WTC11 (cell line): ENCODE data around the gene TCP11. TPM values are rescaled to one million over a fixed set of nuclear protein-coding genes. Genes with fewer than 3 reads are reported as not detected.

Source experiments
- ATAC-seq: fragments of 200-7000 bp; cut with Tn5 transposase; 2 replicates; pipeline ENCODE4 v1.10.0; 2021; ENCODE audit warnings: mild to moderate bottlenecking, moderate library complexity
- CTCF ChIA-PET: fragments of 300-600 bp; sonication (Branson Sonifier 250); formaldehyde crosslinking; loops from one replicate; lab custom pipeline; 2021; ENCODE audit warnings: antibody characterized with exemption; lab: Charles Lee
- POLR2A ChIA-PET: fragments of 350-600 bp; sonication (Branson Sonifier 250); formaldehyde crosslinking; loops from one replicate; lab custom pipeline; 2021; ENCODE audit warnings: antibody characterized with exemption; lab: Charles Lee
- DNase-seq: peaks from one replicate; pipeline ENCODE4 v3.0.0; 2021; ENCODE audit warnings: low spot score
- H3K27ac Mint-ChIP-seq: 2 replicates; pipeline ENCODE4 v1.8.0; 2021; ENCODE audit warnings: mixed read lengths
- H3K27me3 Mint-ChIP-seq: 2 replicates; pipeline ENCODE4 v1.8.0; 2021; ENCODE audit warnings: low read depth, mild to moderate bottlenecking, moderate library complexity, mixed read lengths
- H3K36me3 Mint-ChIP-seq: 2 replicates; pipeline ENCODE4 v1.8.0; 2021; ENCODE audit warnings: mixed read lengths
- H3K4me1 Mint-ChIP-seq: 2 replicates; pipeline ENCODE4 v1.8.0; 2022; ENCODE audit warnings: mixed read lengths
- H3K4me3 Mint-ChIP-seq: 2 replicates; pipeline ENCODE4 v1.8.0; 2021; ENCODE audit warnings: mild to moderate bottlenecking, moderate library complexity, mixed read lengths
- H3K9me3 Mint-ChIP-seq: 2 replicates; pipeline ENCODE4 v1.8.0; 2021; ENCODE audit warnings: mixed read lengths
- CBFB ChIP-seq: sonication (generic); formaldehyde crosslinking; IDR thresholded peaks from 2 replicates; pipeline ENCODE4 v1.8.1; 2022; ENCODE audit warnings: mild to moderate bottlenecking, low read depth, missing genetic modification reagents
- KAT7 ChIP-seq: sonication (generic); formaldehyde crosslinking; IDR thresholded peaks from 2 replicates; pipeline ENCODE4 v1.8.1; 2023; ENCODE audit warnings: missing genetic modification reagents, mild to moderate bottlenecking, borderline replicate concordance
- PRRX2 ChIP-seq: fragments of 250-450 bp; sonication (Bioruptor Pico); IDR thresholded peaks from 2 replicates; pipeline ENCODE4 v1.8.0; 2021; ENCODE audit warnings: mild to moderate bottlenecking
- SP1 ChIP-seq: sonication (generic); formaldehyde crosslinking; conservative IDR thresholded peaks from 2 replicates; pipeline ENCODE4 v1.8.1; 2022; ENCODE audit warnings: missing genetic modification reagents
- TP53 ChIP-seq: sonication (generic); formaldehyde crosslinking; IDR thresholded peaks from 2 replicates; pipeline ENCODE4 v1.8.1; 2023; ENCODE audit warnings: mild to moderate bottlenecking, missing genetic modification reagents
- ZNF121 ChIP-seq: sonication (generic); formaldehyde crosslinking; IDR thresholded peaks from 2 replicates; pipeline ENCODE4 v1.8.0; 2023; ENCODE audit warnings: missing genetic modification reagents
- ZNF138 ChIP-seq: sonication (generic); formaldehyde crosslinking; conservative IDR thresholded peaks from 2 replicates; pipeline ENCODE4 v1.8.1; 2022; ENCODE audit warnings: mild to moderate bottlenecking, moderate library complexity, missing genetic modification reagents
- ZNF219 ChIP-seq: sonication (generic); formaldehyde crosslinking; IDR thresholded peaks from 2 replicates; pipeline ENCODE4 v1.8.0; 2023; ENCODE audit warnings: missing genetic modification reagents, mild to moderate bottlenecking, borderline replicate concordance
- ZNF317 ChIP-seq: sonication (generic); formaldehyde crosslinking; IDR thresholded peaks from 2 replicates; pipeline ENCODE4 v1.8.1; 2023; ENCODE audit warnings: low read depth, mild to moderate bottlenecking, moderate library complexity, missing genetic modification reagents, borderline replicate concordance
- ZNF396 ChIP-seq: fragments of 250-450 bp; sonication (Bioruptor Pico); IDR thresholded peaks from 2 replicates; pipeline ENCODE4 v1.8.0; 2021; ENCODE audit warnings: mild to moderate bottlenecking, moderate library complexity, borderline replicate concordance
- ZNF423 ChIP-seq: fragments of 250-450 bp; sonication (Bioruptor Pico); IDR thresholded peaks from 2 replicates; pipeline ENCODE4 v2.1.2; 2022; ENCODE audit warnings: mild to moderate bottlenecking, moderate library complexity
- total RNA-seq: library from RNA; stranded (reverse); gene quantifications from 3 replicates; pipeline ENCODE4 v1.2.3, GENCODE V29; 2021
- TF ChIP-seq, protein P1 (sequence below): sonication (generic); formaldehyde crosslinking; IDR thresholded peaks from 2 replicates; pipeline ENCODE4 v1.8.0; 2022; ENCODE audit warnings: mild to moderate bottlenecking, missing genetic modification reagents
- TF ChIP-seq, protein P2 (sequence below): sonication (generic); formaldehyde crosslinking; IDR thresholded peaks from 2 replicates; pipeline ENCODE4 v1.8.1; 2023; ENCODE audit warnings: mild to moderate bottlenecking, missing genetic modification reagents, moderate library complexity
- TF ChIP-seq, protein P3 (sequence below): sonication (generic); formaldehyde crosslinking; IDR thresholded peaks from 2 replicates; pipeline ENCODE4 v1.8.1; 2023; ENCODE audit warnings: mild to moderate bottlenecking, missing genetic modification reagents, borderline replicate concordance
- TF ChIP-seq, protein P4 (sequence below): fragments of 250-450 bp; sonication (Bioruptor Pico); conservative IDR thresholded peaks from 2 replicates; pipeline ENCODE4 v1.9.0; 2021; ENCODE audit warnings: mild to moderate bottlenecking
- TF ChIP-seq, protein P5 (sequence below): sonication (generic); formaldehyde crosslinking; IDR thresholded peaks from 2 replicates; pipeline ENCODE4 v1.8.1; 2023; ENCODE audit warnings: mild to moderate bottlenecking, moderate library complexity, missing genetic modification reagents
- TF ChIP-seq, protein P6 (sequence below): sonication (generic); formaldehyde crosslinking; IDR thresholded peaks from 2 replicates; pipeline ENCODE4 v1.8.1; 2023; ENCODE audit warnings: mild to moderate bottlenecking, missing genetic modification reagents

TCP11 gene
- total RNA-seq, 1 experiment from 2014 or later = not detected

DNA sequence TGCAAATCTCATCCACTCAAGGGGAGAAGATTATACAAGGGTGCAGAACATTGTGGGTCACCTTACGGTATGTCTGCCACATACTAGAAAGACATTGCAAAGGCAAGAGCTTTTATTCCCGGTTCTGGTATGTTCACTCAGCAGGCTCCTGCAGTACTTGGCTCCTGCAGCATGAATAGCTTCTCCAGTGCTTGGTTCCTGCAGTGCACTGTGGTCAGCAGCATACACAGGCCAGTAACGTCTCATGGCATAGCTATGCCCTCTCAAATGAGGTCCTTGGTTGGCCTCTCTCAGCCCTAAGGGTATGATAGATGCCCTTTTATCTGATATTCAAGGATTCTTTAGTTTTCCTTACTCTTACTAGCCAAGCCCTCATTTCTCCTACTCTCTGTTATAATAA lies 12.6 kb downstream of the TCP11 start:
- Mint-ChIP-seq H3K27ac (no peak overlapping the region), H3K4me3 (no peak overlapping the region), H3K4me1 (no peaks in the 10 kb centered on the region), H3K9me3 (no peaks in the 10 kb centered on the region), H3K36me3 (no peaks in the 10 kb centered on the region), H3K27me3 (no peaks in the 10 kb centered on the region; the same call in 1 of the 2 replicates)
- ATAC-seq (no peak), DNase-seq (no peak)
- TF ChIP-seq SP1 (CRISPR knock-in tag) = no peak
- no peak for TF ChIP-seq TP53
- TF ChIP-seq ZNF423 = no peak
- no peak for TF ChIP-seq ZNF317 (CRISPR knock-in tag)
- no peak for TF ChIP-seq PRRX2 (CRISPR knock-in tag)
- TF ChIP-seq, protein P1, sequence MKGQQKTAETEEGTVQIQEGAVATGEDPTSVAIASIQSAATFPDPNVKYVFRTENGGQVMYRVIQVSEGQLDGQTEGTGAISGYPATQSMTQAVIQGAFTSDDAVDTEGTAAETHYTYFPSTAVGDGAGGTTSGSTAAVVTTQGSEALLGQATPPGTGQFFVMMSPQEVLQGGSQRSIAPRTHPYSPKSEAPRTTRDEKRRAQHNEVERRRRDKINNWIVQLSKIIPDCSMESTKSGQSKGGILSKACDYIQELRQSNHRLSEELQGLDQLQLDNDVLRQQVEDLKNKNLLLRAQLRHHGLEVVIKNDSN (CRISPR knock-in tag) = no peak
- no peak for TF ChIP-seq CBFB (CRISPR knock-in tag)
- TF ChIP-seq, protein P2, sequence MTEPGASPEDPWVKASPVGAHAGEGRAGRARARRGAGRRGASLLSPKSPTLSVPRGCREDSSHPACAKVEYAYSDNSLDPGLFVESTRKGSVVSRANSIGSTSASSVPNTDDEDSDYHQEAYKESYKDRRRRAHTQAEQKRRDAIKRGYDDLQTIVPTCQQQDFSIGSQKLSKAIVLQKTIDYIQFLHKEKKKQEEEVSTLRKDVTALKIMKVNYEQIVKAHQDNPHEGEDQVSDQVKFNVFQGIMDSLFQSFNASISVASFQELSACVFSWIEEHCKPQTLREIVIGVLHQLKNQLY (CRISPR knock-in tag) = no peak
- no peak for TF ChIP-seq ZNF138 (CRISPR knock-in tag)
- no peak for TF ChIP-seq ZNF396 (CRISPR knock-in tag)
- TF ChIP-seq, protein P3, sequence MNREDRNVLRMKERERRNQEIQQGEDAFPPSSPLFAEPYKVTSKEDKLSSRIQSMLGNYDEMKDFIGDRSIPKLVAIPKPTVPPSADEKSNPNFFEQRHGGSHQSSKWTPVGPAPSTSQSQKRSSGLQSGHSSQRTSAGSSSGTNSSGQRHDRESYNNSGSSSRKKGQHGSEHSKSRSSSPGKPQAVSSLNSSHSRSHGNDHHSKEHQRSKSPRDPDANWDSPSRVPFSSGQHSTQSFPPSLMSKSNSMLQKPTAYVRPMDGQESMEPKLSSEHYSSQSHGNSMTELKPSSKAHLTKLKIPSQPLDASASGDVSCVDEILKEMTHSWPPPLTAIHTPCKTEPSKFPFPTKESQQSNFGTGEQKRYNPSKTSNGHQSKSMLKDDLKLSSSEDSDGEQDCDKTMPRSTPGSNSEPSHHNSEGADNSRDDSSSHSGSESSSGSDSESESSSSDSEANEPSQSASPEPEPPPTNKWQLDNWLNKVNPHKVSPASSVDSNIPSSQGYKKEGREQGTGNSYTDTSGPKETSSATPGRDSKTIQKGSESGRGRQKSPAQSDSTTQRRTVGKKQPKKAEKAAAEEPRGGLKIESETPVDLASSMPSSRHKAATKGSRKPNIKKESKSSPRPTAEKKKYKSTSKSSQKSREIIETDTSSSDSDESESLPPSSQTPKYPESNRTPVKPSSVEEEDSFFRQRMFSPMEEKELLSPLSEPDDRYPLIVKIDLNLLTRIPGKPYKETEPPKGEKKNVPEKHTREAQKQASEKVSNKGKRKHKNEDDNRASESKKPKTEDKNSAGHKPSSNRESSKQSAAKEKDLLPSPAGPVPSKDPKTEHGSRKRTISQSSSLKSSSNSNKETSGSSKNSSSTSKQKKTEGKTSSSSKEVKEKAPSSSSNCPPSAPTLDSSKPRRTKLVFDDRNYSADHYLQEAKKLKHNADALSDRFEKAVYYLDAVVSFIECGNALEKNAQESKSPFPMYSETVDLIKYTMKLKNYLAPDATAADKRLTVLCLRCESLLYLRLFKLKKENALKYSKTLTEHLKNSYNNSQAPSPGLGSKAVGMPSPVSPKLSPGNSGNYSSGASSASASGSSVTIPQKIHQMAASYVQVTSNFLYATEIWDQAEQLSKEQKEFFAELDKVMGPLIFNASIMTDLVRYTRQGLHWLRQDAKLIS (CRISPR knock-in tag) = no peak
- TF ChIP-seq, protein P4, sequence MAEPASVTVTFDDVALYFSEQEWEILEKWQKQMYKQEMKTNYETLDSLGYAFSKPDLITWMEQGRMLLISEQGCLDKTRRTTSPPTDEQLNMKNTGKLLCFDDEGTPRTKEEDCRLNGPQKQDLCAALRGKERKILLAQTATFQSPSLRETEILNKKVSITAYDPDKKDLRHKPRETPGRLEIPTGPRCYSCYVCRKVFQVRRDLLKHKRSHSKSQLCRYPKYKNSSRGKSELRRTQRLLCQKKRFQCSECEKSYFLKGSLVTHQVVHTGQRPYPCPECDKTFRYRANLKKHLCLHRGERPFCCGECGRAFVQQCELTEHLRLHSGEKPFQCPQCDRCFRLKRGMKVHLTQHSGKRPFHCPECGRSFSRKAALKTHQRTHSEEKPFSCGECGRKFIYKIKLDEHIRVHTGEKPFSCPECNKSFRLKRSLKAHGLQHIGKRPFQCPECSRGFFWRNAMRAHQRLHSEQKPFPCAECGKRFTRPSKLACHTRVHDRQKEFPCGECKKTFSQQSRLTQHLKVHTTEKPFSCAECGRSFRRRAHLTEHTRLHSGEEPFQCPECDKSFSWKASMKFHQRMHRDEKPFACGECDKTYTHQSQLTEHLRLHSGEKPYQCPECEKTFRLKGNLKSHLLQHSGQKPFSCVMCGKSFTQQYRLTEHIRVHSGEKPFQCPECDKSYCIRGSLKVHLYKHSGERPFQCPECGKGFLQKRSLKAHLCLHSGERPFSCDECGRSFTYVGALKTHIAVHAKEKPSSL (CRISPR knock-in tag) = no peak
- no peak for TF ChIP-seq ZNF121 (CRISPR knock-in tag)
- TF ChIP-seq, protein P5, sequence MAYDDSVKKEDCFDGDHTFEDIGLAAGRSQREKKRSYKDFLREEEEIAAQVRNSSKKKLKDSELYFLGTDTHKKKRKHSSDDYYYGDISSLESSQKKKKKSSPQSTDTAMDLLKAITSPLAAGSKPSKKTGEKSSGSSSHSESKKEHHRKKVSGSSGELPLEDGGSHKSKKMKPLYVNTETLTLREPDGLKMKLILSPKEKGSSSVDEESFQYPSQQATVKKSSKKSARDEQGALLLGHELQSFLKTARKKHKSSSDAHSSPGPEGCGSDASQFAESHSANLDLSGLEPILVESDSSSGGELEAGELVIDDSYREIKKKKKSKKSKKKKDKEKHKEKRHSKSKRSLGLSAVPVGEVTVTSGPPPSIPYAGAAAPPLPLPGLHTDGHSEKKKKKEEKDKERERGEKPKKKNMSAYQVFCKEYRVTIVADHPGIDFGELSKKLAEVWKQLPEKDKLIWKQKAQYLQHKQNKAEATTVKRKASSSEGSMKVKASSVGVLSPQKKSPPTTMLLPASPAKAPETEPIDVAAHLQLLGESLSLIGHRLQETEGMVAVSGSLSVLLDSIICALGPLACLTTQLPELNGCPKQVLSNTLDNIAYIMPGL (CRISPR knock-in tag) = no peak
- TF ChIP-seq KAT7 (CRISPR knock-in tag) = no peak
- TF ChIP-seq, protein P6, sequence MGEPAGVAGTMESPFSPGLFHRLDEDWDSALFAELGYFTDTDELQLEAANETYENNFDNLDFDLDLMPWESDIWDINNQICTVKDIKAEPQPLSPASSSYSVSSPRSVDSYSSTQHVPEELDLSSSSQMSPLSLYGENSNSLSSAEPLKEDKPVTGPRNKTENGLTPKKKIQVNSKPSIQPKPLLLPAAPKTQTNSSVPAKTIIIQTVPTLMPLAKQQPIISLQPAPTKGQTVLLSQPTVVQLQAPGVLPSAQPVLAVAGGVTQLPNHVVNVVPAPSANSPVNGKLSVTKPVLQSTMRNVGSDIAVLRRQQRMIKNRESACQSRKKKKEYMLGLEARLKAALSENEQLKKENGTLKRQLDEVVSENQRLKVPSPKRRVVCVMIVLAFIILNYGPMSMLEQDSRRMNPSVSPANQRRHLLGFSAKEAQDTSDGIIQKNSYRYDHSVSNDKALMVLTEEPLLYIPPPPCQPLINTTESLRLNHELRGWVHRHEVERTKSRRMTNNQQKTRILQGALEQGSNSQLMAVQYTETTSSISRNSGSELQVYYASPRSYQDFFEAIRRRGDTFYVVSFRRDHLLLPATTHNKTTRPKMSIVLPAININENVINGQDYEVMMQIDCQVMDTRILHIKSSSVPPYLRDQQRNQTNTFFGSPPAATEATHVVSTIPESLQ = no peak
- TF ChIP-seq ZNF219 = no peak
- CTCF ChIA-PET = interaction anchor here (1.1 to 3.3 kb wide), 4 partner anchors 11 to 337 kb away, joined by 3 to 18 read pairs (median 8); partner anchors contain the start of gene BLTP3A
- POLR2A ChIA-PET = no interaction called here
